GM12874 (cell line): Measurements from ENCODE around the gene PRKAR1A.

Source experiments
- TF ChIP-seq, protein P1 (sequence below): IDR thresholded peaks from 2 replicates; pipeline ENCODE4 v1.5.1; 2011; ENCODE audit warnings: low read depth, mild to moderate bottlenecking, control low read depth, low read length, moderate library complexity; ENCODE audit not compliant: insufficient read depth

Gene PRKAR1A

DNA sequence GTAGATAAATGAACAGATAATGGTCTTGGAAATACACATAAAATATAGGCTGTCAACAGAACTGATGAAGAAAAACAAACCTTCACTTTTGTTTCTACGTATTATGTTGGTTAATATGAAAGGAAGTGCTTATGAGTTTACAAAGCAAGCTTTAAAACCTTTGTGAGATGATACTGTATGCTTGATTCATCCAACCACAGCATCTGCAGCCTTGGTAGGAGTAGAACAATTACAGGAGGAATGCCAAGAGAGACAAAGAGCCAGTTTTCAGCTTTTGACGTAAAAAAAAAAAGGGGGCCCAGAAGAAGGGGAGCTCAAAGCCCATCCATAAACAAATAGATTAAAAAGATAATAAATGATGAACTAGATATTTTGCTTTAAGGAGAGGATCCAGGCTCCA lies 75.6 kb downstream of the PRKAR1A start:
- TF ChIP-seq, protein P1, sequence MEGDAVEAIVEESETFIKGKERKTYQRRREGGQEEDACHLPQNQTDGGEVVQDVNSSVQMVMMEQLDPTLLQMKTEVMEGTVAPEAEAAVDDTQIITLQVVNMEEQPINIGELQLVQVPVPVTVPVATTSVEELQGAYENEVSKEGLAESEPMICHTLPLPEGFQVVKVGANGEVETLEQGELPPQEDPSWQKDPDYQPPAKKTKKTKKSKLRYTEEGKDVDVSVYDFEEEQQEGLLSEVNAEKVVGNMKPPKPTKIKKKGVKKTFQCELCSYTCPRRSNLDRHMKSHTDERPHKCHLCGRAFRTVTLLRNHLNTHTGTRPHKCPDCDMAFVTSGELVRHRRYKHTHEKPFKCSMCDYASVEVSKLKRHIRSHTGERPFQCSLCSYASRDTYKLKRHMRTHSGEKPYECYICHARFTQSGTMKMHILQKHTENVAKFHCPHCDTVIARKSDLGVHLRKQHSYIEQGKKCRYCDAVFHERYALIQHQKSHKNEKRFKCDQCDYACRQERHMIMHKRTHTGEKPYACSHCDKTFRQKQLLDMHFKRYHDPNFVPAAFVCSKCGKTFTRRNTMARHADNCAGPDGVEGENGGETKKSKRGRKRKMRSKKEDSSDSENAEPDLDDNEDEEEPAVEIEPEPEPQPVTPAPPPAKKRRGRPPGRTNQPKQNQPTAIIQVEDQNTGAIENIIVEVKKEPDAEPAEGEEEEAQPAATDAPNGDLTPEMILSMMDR, result no peak

DNA sequence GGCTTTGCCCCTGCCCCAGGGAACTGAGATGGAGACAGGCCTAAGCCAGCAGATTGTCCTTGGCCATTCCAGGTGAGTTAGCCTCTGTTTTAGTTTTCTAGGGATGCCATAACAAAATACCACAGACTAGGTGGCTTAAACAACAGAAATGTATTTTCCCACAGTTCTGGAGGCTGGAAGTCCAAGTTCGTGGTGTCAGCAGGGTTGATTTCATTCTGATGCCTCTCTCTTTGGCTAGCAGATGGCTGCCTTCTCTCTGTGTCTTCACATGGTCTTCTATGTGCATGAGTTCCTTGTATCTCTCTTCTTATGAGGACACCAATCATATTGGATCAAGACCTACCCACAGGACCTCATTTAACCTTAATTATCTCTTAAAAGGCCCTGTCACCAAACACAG lies 76.1 kb downstream of the PRKAR1A start:
- TF ChIP-seq, protein P1, result no peak

DNA sequence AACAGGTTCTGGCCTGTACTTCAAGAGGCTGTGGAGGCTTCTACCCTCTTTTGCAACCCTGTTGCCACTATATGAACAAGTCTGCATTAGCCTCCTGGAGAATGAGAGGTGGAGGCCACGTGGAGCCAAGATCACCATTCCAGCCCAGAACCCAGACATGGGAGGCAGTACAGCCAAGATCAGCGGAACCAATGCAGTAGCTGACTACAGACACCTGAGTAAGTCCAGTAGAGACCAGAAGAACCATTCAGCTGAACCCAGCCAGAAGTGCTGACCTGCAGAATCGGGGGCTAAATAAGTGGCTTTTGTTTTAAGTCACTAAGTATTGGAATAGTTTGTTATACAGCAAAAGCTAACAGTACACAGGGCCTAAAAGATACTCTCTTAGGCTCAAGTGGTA lies 76.9 kb downstream of the PRKAR1A start:
- TF ChIP-seq, protein P1, result no peak

DNA sequence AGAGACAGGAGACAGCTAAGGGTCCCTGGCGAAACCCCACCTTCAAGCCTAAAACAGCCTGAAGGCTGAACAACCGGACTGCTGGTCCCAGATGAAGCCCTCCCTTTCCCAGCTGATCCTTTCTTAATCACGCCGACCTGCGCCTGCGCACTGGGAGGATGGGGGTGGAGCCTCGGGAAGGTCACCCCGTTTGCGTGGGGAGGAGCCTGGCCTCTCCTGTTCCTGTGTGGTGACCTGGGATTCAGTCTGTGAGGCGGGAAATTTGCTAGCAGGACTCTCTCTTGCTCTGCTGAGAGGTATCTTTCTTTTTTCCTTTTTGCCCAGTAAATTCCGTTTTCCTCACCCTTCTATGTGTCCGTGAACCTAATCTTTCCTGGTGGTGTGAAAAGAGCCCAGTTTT lies 79.4 kb downstream of the PRKAR1A start:
- TF ChIP-seq, protein P1, result no peak

DNA sequence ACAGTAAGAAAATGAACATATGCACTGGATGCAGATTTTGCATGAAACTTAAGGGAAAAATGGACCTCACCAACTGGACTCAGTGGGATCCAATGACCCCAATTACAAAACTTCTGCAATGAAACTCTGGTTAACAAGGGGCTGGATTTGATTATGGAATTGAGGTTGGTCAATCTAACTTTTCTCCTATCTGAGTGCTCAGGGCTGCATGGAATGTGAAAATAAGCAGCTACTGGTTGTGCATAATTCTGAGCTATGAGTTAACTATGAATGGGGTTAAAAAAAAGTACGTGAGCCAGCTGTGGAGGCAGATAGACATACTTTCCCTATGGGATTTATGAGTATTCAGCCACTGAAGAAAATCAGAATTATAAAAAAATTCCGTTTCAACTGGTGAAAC lies 79.8 kb downstream of the PRKAR1A start:
- TF ChIP-seq, protein P1, result no peak

DNA sequence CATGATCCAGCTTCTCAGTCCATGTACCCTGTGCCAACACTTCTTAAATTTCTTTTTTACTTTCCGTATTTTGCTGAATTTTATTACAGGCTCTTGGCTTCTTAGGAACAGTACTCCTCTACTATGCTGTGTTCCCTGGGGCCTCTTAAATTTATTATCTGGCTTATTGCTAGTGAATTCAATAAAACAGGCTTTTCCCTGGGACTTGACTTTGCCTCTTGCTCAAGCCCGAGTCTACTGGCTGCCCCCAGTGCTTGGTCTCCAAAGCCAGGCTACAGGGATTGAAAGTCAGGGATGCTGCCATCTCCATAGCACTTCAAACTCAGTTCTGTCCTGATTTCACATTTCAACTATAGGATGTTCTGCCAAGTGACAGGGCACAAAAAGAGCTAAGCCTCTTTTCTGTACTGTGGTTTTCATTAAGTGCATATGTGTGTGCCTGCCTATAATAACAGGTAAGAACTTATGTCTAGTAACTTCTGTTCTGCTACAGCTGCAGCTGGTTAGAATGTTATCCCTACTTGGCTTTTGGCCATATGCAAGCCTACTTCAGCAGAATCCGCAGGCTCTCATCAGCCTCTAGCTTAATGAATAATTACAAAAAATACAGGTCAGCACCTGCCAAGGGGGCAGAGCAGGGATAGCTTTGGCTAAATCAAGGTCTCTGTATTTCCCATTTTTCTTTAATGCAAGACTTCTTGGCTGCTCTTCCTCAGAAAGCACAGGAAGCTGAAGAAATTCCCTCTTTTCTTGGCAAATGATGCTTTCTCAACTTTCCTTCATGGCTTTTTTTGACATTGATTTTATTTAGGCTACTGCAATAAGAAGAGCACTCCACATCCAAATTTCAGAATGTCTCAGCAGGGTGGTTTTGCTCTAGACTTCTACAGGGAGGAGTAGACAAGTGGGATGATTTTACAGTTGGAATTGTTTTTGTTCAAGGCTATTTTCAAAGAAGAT lies 80.7 kb downstream of the PRKAR1A start:
- TF ChIP-seq, protein P1, result no peak

DNA sequence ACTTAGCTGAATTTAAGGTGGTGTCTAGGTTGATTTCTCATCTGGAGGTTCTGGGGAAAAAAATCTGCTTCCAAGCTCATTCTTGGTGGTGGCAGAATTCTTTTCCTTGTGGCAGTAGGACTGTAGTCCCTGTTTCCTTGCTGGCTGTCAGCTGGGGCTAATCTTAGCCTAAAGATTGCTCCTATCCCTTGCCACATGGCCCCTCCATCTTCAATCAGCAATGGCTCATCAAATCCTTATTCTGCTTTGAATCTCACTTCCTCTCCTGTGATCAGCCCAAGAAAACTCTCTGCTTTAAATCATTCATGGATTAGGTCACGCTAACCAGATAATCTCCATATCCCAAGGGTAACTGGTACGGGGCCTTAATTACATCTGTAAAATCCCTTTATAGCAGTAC lies 82.3 kb downstream of the PRKAR1A start:
- TF ChIP-seq, protein P1, result no peak
